GM21528 (cell line): ENCODE measurements around the gene GH1.
"Not testable (repeated sequence)": the region's sequence is repeated elsewhere in the genome, so short reads cannot be mapped to it uniquely, and the experiment has no call there.

Experiments
- ATAC-seq: cut with Tn5 transposase; IDR thresholded peaks from one replicate; pipeline ENCODE4 v1.9.1; 2021; ENCODE audit warnings: mild to moderate bottlenecking, moderate library complexity; ENCODE audit not compliant: unreplicated experiment, low FRiP score

The GH1 gene

GRCh38 chr17:63901971-63902370, 16.7 kb downstream of the GH1 start:
- ATAC-seq: not testable (repeated sequence)

GRCh38 chr17:63898899-63899798, 19.5 kb downstream of the GH1 start:
- ATAC-seq: not testable (repeated sequence)

GRCh38 chr17:63896524-63897354, 21.9 kb downstream of the GH1 start, which contains the start of gene CSH1:
TSS of gene CSH1 (minus strand) at chr17:63896574. CDS start at chr17:63896511, 63 bp downstream.
- not testable (repeated sequence) for ATAC-seq

- not testable (repeated sequence) for ATAC-seq
Measured at GRCh38 chr17:63894821-63895220, 23.8 kb downstream of the GH1 start.

- ATAC-seq: not testable (repeated sequence)
Measured at GRCh38 chr17:63894021-63894420, 24.6 kb downstream of the GH1 start.

GRCh38 chr17:63892316-63893037, 26.2 kb downstream of the GH1 start:
- ATAC-seq: not testable (repeated sequence)

- ATAC-seq: not testable (repeated sequence)
Measured at GRCh38 chr17:63889026-63889848, 29.4 kb downstream of the GH1 start.

- ATAC-seq: not testable (repeated sequence)
Measured at GRCh38 chr17:63885119-63885518, 33.5 kb downstream of the GH1 start.

- not testable (repeated sequence) for ATAC-seq
Measured at GRCh38 chr17:63882626-63883126, 36.0 kb downstream of the GH1 start.

GRCh38 chr17:63881935-63882601, 36.6 kb downstream of the GH1 start, which contains the start of gene GH2:
TSS of gene GH2 (minus strand) at chr17:63881944. CDS start at chr17:63881801, 143 bp downstream.
- no peak for ATAC-seq

- ATAC-seq: not testable (repeated sequence)
Measured at GRCh38 chr17:63881337-63881736, 37.3 kb downstream of the GH1 start.

GRCh38 chr17:63880706-63881105, 37.9 kb downstream of the GH1 start:
- ATAC-seq: no peak

GRCh38 chr17:63878413-63878812, 40.2 kb downstream of the GH1 start:
- not testable (repeated sequence) for ATAC-seq

GRCh38 chr17:63874693-63875092, 43.9 kb downstream of the GH1 start:
- not testable (repeated sequence) for ATAC-seq

GRCh38 chr17:63874061-63874626, 44.5 kb downstream of the GH1 start:
- ATAC-seq: not testable (repeated sequence)

GRCh38 chr17:63873577-63873976, 45.1 kb downstream of the GH1 start, which contains the start of gene CSH2:
TSS of gene CSH2 (minus strand) at chr17:63873677. CDS start at chr17:63873614, 63 bp downstream.
- not testable (repeated sequence) for ATAC-seq

GRCh38 chr17:63871646-63872365, 46.8 kb downstream of the GH1 start:
- not testable (repeated sequence) for ATAC-seq

- ATAC-seq: not testable (repeated sequence)
Measured at GRCh38 chr17:63870292-63870665, 48.4 kb downstream of the GH1 start.
